Endometrial microvascular endothelial cells (primary cell): ENCODE data around the gene ZFAND3. TPM values are rescaled to one million over a fixed set of nuclear protein-coding genes. Genes with fewer than 3 reads are reported as not detected.

Experiments used
- in situ Hi-C: cut with HindIII; loops from 2 replicates; pipeline ENCODE4 v1.10.0; 2017; ENCODE audit warnings: low sequenced_read_pairs, low pct_unique_long_range_greater_than_20kb; ENCODE audit errors: inconsistent ontology term
- total RNA-seq: library from RNA; depleted of rRNA; stranded (reverse); fragments of >200 nt; gene quantifications from one replicate; pipeline ENCODE4 v1.2.3, GENCODE V29; 2015; ENCODE audit errors: inconsistent ontology term

The ZFAND3 gene, protein sequence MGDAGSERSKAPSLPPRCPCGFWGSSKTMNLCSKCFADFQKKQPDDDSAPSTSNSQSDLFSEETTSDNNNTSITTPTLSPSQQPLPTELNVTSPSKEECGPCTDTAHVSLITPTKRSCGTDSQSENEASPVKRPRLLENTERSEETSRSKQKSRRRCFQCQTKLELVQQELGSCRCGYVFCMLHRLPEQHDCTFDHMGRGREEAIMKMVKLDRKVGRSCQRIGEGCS
- 20.5 TPM for total RNA-seq

DNA sequence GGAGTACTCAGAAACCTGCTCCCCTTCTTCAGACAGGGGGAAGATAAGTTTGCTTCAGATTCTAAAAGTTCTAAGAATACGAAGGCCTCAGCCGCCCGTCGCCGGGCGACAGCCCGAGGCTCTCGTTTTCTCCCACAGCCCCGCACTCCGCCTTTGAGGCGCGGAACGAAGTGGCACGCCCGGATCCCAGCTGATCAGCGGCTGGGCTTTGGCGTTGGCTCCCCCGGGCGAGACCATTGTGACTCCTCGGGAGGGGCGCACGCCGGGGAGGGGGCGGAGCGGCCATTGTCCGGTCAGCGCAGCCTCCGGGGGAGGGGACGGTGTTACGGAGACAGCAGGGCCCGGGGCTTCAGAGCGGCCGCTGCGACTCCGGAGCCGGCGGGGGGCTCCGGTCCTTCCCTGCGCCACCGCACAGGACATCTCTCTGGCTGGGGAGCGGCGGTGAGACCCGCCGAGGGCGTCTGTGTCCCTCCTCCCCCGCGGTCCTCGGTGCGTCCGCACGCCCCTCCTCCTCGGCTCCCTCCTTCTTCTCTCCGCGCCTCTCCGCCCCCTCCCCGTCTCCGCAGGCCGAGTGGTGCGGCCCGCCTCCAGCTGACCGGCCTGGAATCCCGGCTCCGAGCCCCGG is at the start of gene ZFAND3:
ZFAND3 (plus strand) TSS at position 551 of the 625 bp plus-strand sequence. CDS start 219 bp downstream, outside the sequence.
- in situ Hi-C loops, result no loop called here

DNA sequence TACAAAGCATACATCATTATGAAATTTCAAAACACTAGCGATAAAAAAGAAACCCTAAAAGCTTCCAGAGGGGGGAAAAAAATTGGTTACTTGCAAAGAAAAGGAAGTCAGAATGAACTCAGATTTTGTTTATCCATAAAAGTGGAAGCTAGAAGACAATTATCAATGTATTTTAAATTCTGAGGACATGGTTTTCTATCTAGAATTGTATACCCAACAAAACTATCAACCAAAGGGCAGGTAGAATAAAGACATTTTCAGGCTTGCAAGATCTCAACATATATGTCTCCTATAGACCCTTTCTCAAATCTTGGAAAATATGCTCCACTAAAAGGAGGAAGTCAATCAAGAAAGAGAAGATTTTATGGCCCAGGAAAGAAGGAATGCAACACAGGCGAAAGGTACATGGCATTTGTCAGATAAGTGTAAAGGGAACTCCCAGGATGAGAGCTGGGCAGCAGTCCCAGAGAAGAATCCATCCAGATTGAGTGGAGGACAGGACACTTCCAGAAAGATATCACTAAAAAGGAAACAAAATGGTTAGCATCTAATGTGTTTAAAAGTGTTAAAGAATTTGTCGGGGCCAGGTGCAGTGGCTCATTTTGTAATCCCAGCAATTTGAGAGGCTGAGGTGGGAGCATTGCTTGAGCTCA is 45.4 kb upstream of the ZFAND3 start:
- in situ Hi-C loops, result no loop called here

DNA sequence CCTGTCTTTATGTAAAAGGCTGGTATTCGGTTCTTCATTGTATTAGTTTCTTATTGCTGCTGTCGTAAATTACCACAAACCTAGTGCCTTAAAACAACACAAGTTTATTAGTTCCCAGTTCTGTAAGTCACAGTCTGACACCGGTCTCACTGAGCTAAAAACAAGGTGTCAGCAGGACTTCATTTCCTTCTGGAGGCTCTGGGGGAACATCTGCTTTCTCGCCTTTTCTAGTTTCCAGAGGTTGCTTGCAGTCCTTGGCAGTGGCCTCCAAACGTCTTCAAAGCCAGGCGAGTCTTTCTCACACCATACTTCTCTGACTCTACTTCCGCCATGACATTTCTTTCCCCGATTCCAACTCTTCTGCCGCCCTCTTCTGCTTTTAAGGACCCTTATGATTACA is 43.0 kb upstream of the ZFAND3 start:
- in situ Hi-C loops, result no loop called here

DNA sequence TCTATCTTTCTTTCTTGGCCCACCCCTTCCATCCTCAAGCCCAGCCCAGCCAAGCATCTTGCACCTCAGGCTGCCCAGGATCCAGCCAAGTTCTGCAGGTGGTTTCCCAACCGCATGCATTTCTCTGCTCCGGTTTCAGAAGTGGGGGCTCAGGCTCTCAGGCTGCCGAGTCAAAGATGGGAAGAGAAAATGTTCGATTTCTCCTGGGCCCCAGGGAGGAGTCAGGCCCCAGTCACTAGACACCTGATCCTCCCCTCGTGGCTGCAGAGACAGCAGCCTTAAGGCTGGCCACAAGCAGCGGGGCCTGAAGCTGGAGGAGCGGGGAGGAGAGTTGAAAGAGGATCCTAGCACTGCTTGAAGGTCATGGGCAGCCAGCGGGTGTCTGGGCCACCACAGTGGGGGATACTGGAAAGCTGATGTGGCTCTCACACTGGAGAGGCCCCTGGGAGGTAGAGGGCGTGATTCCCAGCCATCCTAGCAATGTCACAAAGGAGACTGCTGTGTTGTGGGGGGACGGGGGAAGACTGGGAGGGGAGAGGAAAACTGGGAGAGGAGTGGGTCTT is 42.2 kb upstream of the ZFAND3 start:
- in situ Hi-C loops, result no loop called here

DNA sequence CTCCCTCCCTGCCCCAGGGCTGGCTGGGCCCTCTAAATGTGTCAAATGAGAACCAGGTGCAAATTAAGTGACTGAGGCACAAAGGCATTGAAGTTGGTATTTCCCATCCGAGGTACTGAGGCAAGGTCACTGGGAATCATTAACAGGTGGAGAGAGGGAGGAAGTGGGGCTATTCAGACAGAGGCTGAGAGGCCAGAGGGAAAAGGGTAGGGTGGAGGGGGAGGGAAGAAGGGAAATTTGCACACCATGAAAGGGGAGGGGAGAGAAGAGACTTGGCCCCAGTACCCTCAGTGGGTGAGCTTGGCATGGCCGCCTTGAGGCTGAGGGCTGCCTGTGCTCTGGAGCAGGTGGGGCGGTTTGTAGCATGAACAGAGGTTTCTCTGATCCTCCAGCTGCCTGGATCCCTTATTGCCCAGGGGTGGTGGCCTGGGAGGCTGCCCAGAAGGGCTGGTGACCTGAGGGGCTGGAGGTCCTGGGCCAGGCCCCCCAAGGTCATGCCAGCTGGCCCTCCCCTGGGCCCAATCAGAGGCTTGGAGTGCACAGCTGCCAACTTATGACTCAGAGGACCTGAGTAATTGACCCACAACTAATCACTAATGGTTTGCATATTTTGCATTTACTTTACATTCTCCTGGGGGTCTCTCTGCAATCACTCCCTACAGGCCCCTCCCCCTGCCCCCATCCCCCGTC is 40.3 kb upstream of the ZFAND3 start:
- in situ Hi-C loops, result no loop called here

DNA sequence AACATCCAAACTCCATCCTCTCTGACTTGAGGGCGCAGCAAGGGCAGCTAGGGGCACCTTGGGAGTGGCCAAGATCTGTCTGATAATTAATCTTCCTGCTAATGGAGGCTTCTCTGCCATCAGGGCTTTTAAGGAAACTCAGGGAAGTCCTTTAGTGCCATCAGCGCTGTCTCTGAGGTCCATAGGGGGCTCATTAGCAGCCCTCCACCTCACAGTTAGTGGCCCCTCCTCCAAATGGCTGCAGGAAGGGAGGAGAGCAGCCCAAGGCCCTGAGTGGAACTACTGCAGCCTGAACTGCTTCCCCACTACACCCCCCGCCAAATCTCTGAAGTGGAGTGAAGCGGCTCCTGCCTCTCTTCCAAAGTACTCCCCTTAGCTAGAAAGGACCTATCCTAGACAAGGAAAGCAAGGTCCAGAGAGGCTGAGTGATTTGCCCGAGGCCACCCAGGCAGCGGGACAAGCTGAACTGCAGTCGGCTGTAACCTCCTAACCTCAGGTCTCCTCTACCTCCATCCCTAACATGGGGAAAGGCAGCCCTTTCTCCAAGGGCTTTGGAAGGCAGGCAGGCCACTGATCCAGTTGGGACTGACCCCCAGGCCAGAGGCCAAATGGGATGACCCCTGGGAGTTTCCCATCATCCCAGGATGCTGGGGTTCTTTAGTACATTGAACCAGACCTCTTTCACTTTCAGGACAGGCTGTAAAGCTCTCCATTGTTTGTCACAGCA is 39.5 kb upstream of the ZFAND3 start:
- in situ Hi-C loops, result no loop called here

DNA sequence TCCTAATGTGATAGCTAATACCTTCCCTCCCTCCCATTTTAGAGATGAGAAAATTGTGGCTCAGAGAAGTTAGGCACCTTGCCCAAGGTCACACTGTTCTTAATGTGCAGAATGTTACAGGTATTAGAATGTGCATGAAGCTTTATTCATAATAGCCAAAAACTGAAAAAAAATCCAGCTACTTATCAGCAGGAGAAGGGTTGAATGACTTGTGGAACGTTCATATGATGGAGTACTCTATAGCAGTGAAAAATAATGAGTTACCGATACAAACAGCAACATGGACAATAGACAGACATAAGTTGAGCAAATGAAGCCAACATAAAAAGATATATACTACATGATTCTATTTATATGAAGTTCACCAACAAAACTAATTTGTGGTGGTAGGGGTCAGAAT is 37.7 kb upstream of the ZFAND3 start:
- in situ Hi-C loops, result no loop called here

DNA sequence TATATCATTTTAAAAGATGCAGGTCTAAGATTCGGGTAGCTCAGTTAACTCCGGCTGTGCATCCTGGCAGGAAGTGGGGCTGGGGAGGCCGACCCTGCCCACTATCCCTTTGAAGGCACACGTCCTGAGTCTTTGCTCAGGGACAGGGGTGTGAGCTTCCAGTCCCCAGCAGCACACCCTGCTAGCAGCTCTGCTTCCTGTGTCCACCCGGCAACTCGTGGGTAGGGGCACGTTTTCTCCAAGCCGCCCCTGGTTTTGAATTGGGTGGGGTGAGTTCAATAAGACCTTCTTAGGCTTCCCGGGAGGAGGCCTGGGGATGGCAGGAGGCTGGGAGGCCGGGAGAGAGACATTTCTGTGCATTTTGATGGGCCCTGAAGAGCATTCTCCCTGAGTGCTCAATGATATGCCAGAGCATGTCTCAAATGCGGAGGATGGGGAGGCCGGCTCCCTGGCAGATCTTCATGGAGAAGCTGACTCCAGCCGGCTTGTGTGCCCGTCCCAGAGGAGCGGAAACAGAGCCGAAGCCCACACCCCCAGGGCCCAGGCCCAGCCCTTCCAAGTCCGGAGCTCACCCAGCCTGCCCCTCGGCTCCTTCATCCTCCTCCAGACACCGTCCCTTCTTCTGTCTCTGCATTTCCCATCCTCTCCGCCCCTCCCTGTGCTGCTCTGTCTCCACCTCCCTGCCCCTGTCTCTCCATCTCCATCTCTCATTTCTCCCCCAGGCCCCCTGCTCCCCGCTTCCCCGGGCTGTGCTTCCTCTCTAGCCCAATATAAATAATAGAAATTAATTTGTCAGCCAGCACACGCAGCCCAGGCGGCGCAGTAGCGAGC is 36.3 kb upstream of the ZFAND3 start:
- in situ Hi-C loops, result no loop called here

DNA sequence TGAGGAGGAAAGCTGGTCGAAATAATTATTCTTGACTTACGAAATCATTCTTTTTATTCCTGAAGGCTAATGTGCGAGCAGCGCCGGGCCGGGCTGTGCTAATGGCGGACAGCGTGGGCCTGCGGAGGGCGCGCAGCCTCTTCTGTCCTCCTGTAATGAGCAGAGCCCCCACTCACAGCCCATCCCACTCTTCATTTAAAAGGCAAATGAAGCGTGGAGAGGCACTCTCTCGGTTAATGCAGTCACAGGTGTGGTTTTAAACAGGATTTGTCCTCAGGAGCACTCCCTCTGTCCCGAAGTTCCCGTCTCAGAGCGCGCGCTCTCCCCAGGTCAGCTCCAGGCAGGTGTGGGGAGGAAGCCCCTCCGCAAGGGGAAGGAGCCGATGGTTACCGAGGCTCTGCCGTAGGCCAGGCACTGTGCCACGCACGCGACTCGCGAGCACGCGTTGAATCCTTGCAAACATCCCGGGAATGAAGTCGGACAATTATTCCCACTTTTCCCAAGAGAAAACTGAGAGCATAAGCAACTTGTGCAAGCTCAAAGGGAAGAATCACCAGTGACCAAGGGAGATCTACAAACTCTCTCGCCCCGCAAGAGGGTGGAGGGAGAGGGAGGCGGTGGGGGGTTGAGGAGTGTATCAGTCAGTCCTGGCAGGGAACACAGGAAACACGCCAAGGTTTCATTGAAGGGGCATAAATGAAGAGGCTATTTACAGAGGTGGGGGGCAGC is 35.5 kb upstream of the ZFAND3 start:
- in situ Hi-C loops, result no loop called here

DNA sequence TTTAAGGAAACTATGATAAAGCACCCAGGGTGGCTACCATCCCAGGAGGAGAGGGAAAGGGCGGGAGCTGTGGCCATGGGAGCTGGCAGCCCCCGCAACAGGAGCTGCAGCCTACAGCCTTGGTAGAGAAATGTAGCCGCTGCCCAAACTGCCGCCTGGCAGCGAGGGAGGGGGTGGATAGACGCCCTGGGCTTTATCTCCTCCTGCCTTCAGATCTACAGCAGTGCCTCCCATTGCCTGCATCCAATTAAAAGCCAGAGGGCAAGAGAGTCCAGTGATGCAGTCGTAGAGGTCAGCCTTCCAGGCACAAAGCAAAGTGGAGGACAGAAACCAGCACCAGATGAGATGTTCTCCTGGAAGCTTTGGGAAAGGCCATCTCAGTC is 35.0 kb upstream of the ZFAND3 start:
- in situ Hi-C loops, result no loop called here

DNA sequence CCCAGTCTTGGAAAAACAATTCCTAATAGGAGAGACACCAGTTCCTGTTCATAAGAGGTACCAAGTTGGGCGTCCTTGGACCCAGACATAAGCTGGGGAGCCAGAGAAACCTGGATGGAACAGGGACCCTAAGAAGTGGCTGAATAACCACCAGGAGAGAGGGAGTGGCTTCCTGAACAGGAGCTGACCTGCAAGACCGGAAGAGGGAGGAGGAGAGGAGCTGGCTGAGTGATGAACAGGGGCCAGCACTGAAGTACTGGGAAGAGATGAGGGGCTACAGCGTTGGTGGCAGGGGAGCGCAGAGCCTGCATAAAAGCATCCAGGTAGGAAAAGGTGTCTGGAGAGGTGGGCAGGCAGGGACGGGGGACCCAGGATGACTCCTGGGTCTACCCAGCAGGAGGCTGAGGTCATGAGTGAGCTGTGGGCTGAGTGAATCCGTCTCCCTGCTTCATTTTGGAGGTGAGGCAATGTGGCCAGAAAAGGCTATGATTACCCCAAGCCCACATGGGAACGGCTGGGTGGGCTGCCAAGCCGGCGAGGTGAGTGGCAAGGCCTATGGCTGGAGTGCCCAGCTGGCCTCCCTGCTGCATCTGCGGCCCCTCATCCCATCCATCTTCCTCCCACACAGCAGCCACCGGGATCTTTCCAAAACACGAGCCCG is 34.4 kb upstream of the ZFAND3 start:
- in situ Hi-C loops, result no loop called here

DNA sequence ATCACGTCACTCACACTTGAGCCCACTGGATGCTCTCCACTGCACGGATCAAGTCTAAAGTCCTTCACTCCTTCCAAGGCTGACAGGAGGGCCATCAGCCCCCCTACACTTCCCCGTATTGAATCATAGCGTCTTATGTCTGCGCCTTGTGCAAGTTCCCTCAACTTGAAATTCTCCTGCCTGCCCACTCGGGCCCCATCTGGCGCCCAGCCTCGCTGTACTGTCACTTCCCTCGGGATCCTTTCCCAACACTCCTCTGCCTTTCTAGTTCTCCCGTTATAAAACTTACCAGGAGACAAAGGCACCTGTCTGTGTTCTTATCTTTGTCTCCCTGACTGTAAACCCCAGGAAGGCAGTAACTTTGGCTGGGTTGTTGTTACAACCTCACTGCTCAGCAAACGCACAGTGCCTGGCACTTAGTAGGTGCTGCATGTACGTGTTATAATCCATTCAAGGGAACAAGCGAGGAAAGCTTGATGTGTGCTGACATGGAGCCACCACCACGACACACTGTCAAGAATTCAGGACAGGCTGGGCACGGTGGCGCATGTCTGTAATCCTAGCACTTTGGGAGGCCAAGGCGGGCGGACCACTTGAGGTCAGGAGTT is 33.8 kb upstream of the ZFAND3 start:
- in situ Hi-C loops, result no loop called here

DNA sequence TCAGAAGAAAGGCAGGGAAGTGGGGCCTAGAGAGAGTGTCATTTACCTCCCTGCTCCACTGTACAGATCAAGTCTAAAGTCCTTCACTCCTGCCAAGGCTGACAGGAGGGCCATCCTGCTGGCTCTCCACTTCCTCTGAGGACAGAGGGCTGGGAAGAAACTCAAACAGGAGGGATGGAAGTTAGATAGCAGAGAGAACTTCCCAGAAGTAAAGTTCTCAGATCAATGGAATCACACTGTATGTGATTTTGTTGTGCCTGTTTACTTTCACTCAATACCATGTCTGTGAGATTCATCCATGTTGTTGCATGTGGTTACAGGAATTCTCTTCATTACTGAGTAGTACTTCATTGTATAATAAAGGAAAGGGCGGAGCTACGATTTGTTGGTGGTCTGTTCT is 32.3 kb upstream of the ZFAND3 start:
- in situ Hi-C loops, result no loop called here

DNA sequence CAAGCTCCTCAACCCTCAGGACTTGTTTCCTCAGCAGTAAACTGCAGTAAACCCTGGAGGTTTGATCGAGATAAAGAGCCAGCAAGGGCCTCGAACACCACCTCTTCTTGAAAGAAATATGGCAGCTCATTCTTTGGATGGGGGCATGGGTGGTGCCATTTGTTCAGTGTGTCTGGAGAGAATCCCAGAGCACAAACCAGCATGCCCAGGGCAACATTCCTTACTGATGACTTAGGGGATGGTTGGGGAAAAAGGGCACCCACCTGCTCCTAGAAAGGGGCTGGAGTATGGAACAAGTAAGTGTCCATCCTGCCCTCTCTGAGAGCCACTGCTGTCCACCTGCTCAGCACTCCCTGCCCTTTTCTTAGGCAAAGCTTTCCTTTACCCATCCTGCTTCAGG is 31.3 kb upstream of the ZFAND3 start:
- in situ Hi-C loops, result no loop called here

DNA sequence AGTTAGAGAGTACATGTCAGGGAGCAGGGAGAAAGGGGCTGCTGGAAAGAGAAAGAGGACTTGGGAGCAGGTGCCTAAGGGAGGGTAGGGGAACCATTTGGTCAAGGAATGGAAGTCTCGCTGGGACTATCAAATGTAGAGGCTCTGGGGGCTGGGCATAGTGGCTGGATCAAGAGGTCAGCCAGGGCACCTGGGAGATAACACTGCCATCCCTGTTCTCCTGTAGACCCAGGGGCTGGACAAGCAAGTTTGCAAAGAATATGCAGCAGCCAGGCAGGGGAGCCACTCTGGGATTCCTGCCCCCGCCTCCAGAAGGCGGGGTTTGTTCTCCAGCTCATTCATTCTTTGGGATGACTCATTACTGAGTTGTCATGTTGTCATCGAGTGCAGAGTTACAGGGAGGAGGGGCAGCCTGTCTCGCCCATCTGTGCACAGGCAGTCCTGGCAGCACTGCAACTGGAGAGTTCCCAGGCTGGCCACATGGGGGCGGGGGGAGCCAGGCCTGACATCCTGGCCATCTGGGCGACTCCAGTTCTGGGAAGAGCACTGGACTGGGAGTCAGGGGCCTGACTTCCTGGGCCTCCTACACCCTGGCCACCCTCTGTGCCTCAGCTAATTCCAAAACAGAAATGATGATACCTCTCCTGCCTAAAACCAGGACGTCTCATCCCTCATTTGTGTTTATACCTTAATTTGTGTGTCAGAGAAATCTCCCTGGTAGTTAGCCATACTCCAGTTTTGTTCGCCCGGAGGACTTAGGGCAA is 28.2 kb upstream of the ZFAND3 start:
- in situ Hi-C loops, result no loop called here

DNA sequence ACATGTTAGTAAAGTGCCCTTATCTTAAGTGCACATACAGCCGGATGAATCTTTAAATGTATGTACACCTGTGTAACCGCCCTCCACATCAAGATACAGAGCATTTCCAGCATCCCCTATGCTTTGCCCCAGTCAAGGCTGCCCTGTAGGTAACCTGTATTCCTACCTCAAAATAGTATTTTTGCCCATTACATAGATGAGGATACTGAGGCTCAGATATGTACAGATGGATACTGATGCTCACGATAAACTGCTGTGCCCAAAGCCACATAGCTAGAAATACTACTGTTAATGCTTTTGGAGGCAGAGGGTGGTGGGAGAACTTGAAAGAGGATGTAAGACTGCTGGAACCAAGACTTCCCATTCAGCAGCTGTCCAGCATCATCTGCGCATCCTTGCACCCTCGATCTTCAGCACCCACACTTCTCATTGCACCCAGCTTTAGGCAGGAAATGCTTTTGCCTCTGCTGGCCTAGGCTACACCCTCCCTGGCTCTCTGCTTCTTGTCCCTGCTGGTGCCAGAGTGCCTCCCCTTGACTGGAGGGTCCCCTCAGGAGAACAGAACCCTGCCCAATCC is 27.0 kb upstream of the ZFAND3 start:
- in situ Hi-C loops, result no loop called here
